HCT116 (cell line): ENCODE results near the gene PSMB4. TPM values are rescaled to one million over a fixed set of nuclear protein-coding genes. Genes with fewer than 3 reads are reported as not detected.

Source experiments
- ATAC-seq: fragments of 200-7000 bp; cut with Tn5 transposase; 2 replicates; pipeline ENCODE4 v1.9.1; 2020; ENCODE audit warnings: mild to moderate bottlenecking, moderate library complexity
- BruUV-seq: library from RNA; stranded (reverse); fragments of 400-500 nt; replicated peaks from 2 replicates; lab custom pipeline; 2021; lab: Mats Ljungman, UMichigan
- CTCF ChIA-PET: fragments of 300-600 bp; sonication (Branson Sonifier 250); formaldehyde crosslinking; loops from one replicate; lab custom pipeline; 2021; ENCODE audit warnings: antibody characterized with exemption; lab: Charles Lee
- POLR2A ChIA-PET: fragments of 300-600, 350-600 bp; sonication (Branson Sonifier 250); formaldehyde crosslinking; loops from one replicate; lab custom pipeline; 2021; ENCODE audit warnings: antibody characterized with exemption; lab: Charles Lee
- RAD21 ChIA-PET, 2 experiments: fragments of 300-600 bp; sonication (Branson Sonifier 250); formaldehyde crosslinking; loops; one replicate each; lab custom pipeline; 2023; ENCODE audit warnings: low total read pairs in 2 of 2; ENCODE audit not compliant: uncharacterized antibody in 2 of 2, unreplicated experiment in 2 of 2, low non-redundant PET in 1 of 2; lab: Charles Lee
- DNase-seq: peaks from one replicate; pipeline ENCODE4 v3.0.0-alpha.2; 2010; ENCODE audit warnings: low read depth, low spot score
- H2AFZ ChIP-seq: fragments of 200-600 bp; shearing (Covaris generic), sonication (generic); 2 replicates; pipeline ENCODE4 v1.6.1; 2017; ENCODE audit warnings: low read depth, mixed run types, mixed read lengths, antibody characterized with exemption, low read length; ENCODE audit not compliant: poor library complexity, severe bottlenecking
- H3K27ac ChIP-seq: 2 replicates; pipeline ENCODE4 v1.5.1; 2012; ENCODE audit warnings: low read depth, low read length
- H3K27me3 ChIP-seq: fragments of 200-600 bp; sonication (generic); 2 replicates; pipeline ENCODE4 v1.6.1; 2016; ENCODE audit warnings: mixed run types, low read length, mixed read lengths; ENCODE audit not compliant: insufficient read depth
- H3K36me3 ChIP-seq, 2 experiments: fragments of 200-500 bp in 1 of 2; fragments of 200-600 bp in 1 of 2; sonication (Bioruptor generic) in 1 of 2; sonication (generic) in 1 of 2; 2 replicates each; pipeline versions ENCODE4 v1.5.1 to v1.6.1; 2014 to 2016; ENCODE audit warnings: low read length in 2 of 2, inconsistent platforms in 1 of 2, mixed read lengths in 1 of 2, mixed run types in 1 of 2; ENCODE audit not compliant: insufficient read depth in 2 of 2, control insufficient read depth in 1 of 2
- H3K4me1 ChIP-seq, 2 experiments: fragments of 200-600 bp in 1 of 2; sonication (generic) in 1 of 2; 2 replicates each; pipeline versions ENCODE4 v1.5.1 to v1.6.1; 2012 to 2017; ENCODE audit warnings: low read length in 2 of 2, inconsistent platforms in 1 of 2, mild to moderate bottlenecking in 1 of 2, mixed read lengths in 1 of 2, mixed run types in 1 of 2, moderate library complexity in 1 of 2; ENCODE audit not compliant: insufficient read depth in 2 of 2, control insufficient read depth in 1 of 2
- H3K4me2 ChIP-seq: fragments of 200-600 bp; sonication (generic); 2 replicates; pipeline ENCODE4 v1.6.1; 2017; ENCODE audit warnings: mixed run types, low read length, mixed read lengths
- H3K4me3 ChIP-seq, 2 experiments: fragments of 200-600 bp in 1 of 2; sonication (generic) in 1 of 2; replicated peaks in 1 of 2; 2 replicates each; pipeline ENCODE4 v1.5.1; 2011 to 2016; ENCODE audit warnings: low read length in 2 of 2, control low read depth in 1 of 2, low read depth in 1 of 2, mild to moderate bottlenecking in 1 of 2, mixed read lengths in 1 of 2, mixed run types in 1 of 2
- H3K79me2 ChIP-seq: fragments of 200-600 bp; sonication (generic); 2 replicates; pipeline ENCODE4 v1.6.1; 2017; ENCODE audit warnings: mild to moderate bottlenecking, mixed run types, low read length, moderate library complexity, mixed read lengths; ENCODE audit not compliant: insufficient read depth
- H3K9ac ChIP-seq: fragments of 200-600 bp; sonication (generic); 2 replicates; pipeline ENCODE4 v1.6.1; 2016; ENCODE audit warnings: low read length, mixed read lengths
- H3K9me2 ChIP-seq: fragments of 200-600 bp; sonication (generic), shearing (Covaris generic); 2 replicates; pipeline ENCODE4 v1.6.1; 2017; ENCODE audit warnings: mixed run types, mild to moderate bottlenecking, moderate library complexity; ENCODE audit not compliant: insufficient read depth
- H3K9me3 ChIP-seq, 2 experiments: fragments of 200-500 bp in 1 of 2; fragments of 200-600 bp in 1 of 2; sonication (Bioruptor generic) in 1 of 2; sonication (generic) in 1 of 2; 2 replicates each; pipeline ENCODE4 v1.6.1; 2014 to 2017; ENCODE audit warnings: low read length in 2 of 2, mixed read lengths in 2 of 2, inconsistent platforms in 1 of 2, low read depth in 1 of 2, mild to moderate bottlenecking in 1 of 2, mixed run types in 1 of 2, moderate library complexity in 1 of 2; ENCODE audit not compliant: control insufficient read depth in 1 of 2, insufficient read depth in 1 of 2
- H4K20me1 ChIP-seq: fragments of 200-600 bp; sonication (generic), shearing (Covaris generic); 2 replicates; pipeline ENCODE4 v1.6.1; 2017; ENCODE audit warnings: mixed run types, mild to moderate bottlenecking, moderate library complexity; ENCODE audit not compliant: insufficient read depth
- CBX3 ChIP-seq: IDR thresholded peaks from 2 replicates; pipeline ENCODE4 v1.6.1; 2012; ENCODE audit warnings: low read depth
- CTCF ChIP-seq, 3 experiments: fragments of 200-600 bp in 1 of 3; sonication (generic) in 1 of 3; IDR thresholded peaks in 2 of 3; conservative IDR thresholded peaks in 1 of 3; 2 replicates each; pipeline ENCODE4 v1.5.1; 2012 to 2017; ENCODE audit warnings: low read depth in 2 of 3, low read length in 2 of 3, antibody characterized with exemption in 1 of 3, borderline replicate concordance in 1 of 3, control low read depth in 1 of 3, mild to moderate bottlenecking in 1 of 3, mixed read lengths in 1 of 3, mixed run types in 1 of 3, moderate library complexity in 1 of 3; ENCODE audit not compliant: insufficient read depth in 1 of 3
- EGR1 ChIP-seq: IDR thresholded peaks from 2 replicates; pipeline ENCODE4 v1.6.1; 2012; ENCODE audit warnings: low read depth
- EZH2 ChIP-seq: fragments of 200-600 bp; sonication (generic); IDR thresholded peaks from 2 replicates; pipeline ENCODE4 v1.6.1; 2017; ENCODE audit warnings: antibody characterized with exemption, mixed run types
- FOSL1 ChIP-seq: IDR thresholded peaks from 2 replicates; pipeline ENCODE4 v1.6.1; 2012; ENCODE audit warnings: low read depth
- POLR2A ChIP-seq: IDR thresholded peaks from 2 replicates; pipeline ENCODE4 v1.7.0; 2011; ENCODE audit warnings: borderline replicate concordance; ENCODE audit not compliant: insufficient read depth, insufficient read length; ENCODE audit errors: extremely low read depth
- RAD21 ChIP-seq: IDR thresholded peaks from 2 replicates; pipeline ENCODE4 v1.6.1; 2012; ENCODE audit warnings: low read depth, mild to moderate bottlenecking
- SIN3A ChIP-seq: IDR thresholded peaks from 2 replicates; pipeline ENCODE4 v1.6.1; 2012; ENCODE audit warnings: low read depth
- SP1 ChIP-seq: IDR thresholded peaks from 2 replicates; pipeline ENCODE4 v1.6.1; 2012; ENCODE audit warnings: low read depth
- SRF ChIP-seq: IDR thresholded peaks from 2 replicates; pipeline ENCODE4 v1.6.1; 2012; ENCODE audit warnings: low read depth
- TCF7L2 ChIP-seq: IDR thresholded peaks from 2 replicates; pipeline ENCODE4 v1.7.0; 2011; ENCODE audit warnings: borderline replicate concordance, inconsistent platforms; ENCODE audit not compliant: insufficient read depth, insufficient read length; ENCODE audit errors: extremely low read depth
- YY1 ChIP-seq: IDR thresholded peaks from 2 replicates; pipeline ENCODE4 v1.6.1; 2011; ENCODE audit warnings: low read length, low read depth, moderate library complexity, mild to moderate bottlenecking; ENCODE audit not compliant: insufficient replicate concordance; ENCODE audit errors: extremely low read depth
- intact Hi-C: fragments of 100-400 bp; cut with micrococcal nuclease; formaldehyde crosslinking; loops from 2 replicates; pipeline ENCODE4 v1.10.0; 2022
- total RNA-seq: library from RNA; stranded (reverse); gene quantifications from one replicate; pipeline ENCODE4 v1.2.1, GENCODE V29; 2021; ENCODE audit not compliant: unreplicated experiment

PSMB4 gene
- total RNA-seq, 1 experiment from 2014 or later = 341 TPM

- CTCF ChIA-PET = interaction anchor here (1.1 kb wide), 1 partner anchor 44 kb away, joined by 3 read pairs; no protein-coding TSS in a partner anchor
- Histone ChIP-seq H2AFZ (no peak overlapping the region), H3K36me3 (no peaks in the 10 kb centered on the region), H3K27ac (no peak overlapping the region), H4K20me1 (no peaks in the 10 kb centered on the region), H3K4me1 (no peaks in the 10 kb centered on the region), H3K9ac (no peak overlapping the region), H3K4me3 (no peak overlapping the region), H3K27me3 (no peaks in the 10 kb centered on the region), H3K9me2 (no peaks in the 10 kb centered on the region), H3K9me3 (no peaks in the 10 kb centered on the region), H3K4me2 (no peak overlapping the region), H3K79me2 (no peaks in the 10 kb centered on the region)
- intact Hi-C loops = no loop called here
- DNase-seq (no peak), ATAC-seq (no peak)
- POLR2A ChIA-PET = interaction anchor here (2.3 kb wide), 1 partner anchor 14 kb away, joined by 6 read pairs; the partner anchor contains the start of gene PSMB4
- TF ChIP-seq CTCF (IDR thresholded peaks at IDR 0.05 in 2 of 3, conservative IDR thresholded peaks at IDR 0.05 in 1 of 3; ENCODE audit: borderline replicate concordance in 1 of 3, insufficient read depth in 1 of 3, low read depth in 2 of 3, low read length in 2 of 3) (no peak), EGR1 (no peak), FOSL1 (no peak), SRF (no peak), EZH2 (no peak), YY1 (no peak), TCF7L2 (no peak), CBX3 (no peak), RAD21 (no peak), SIN3A (no peak), POLR2A (no peak), SP1 (no peak)
- RAD21 ChIA-PET = no interaction called here
- no TSS peak for BruUV-seq
Measured at GRCh38 chr1:151384584-151384983, 14.8 kb upstream of the PSMB4 start.
